Measurements from ENCODE around the gene PKMYT1. TPM values are rescaled to one million over a fixed set of nuclear protein-coding genes. Genes with fewer than 3 reads are reported as not detected.

Gene PKMYT1
- total and polyA plus RNA-seq, 9 of the 15 experiments (the other 6 are each of a cell fraction or from before 2014, with no cell fraction given): 8.7 to 201 (median 37.8) TPM

GRCh38 chr16:3023669-3024478, 43.6 kb upstream of the PKMYT1 start, which contains the start of the genes HCFC1R1 and THOC6 (continued):
- TF ChIP-seq REST (IDR thresholded peaks at IDR 0.05; ENCODE audit: borderline replicate concordance) (peak; percentile 39; the same call in 1 of the 2 replicates), REST (CRISPR knock-in tag; IDR thresholded peaks at IDR 0.05; ENCODE audit: low read depth) (peak; percentile 71), POLR2AphosphoS5 (IDR thresholded peaks at IDR 0.05; ENCODE audit: control insufficient read depth, insufficient read depth, low read depth, low read length) (peak; percentile 85), JUN (IDR thresholded peaks at IDR 0.05; ENCODE audit: borderline replicate concordance, low read depth, low read length) (peak; percentile 61), JUN (CRISPR knock-in tag; IDR thresholded peaks at IDR 0.05; ENCODE audit: borderline replicate concordance) (no peak), E2F6 (IDR thresholded peaks at IDR 0.05; ENCODE audit: borderline replicate concordance in 1 of 2, extremely low read depth in 1 of 2, insufficient read depth in 1 of 2, insufficient read length in 1 of 2, low read depth in 1 of 2, low read length in 1 of 2, poor library complexity in 1 of 2, severe bottlenecking in 1 of 2) (peak; percentile 87 to 90), STAT5B (CRISPR knock-in tag; IDR thresholded peaks at IDR 0.05) (no peak), YBX1 (IDR thresholded peaks at IDR 0.05) (no peak), MTA1 (IDR thresholded peaks at IDR 0.05; ENCODE audit: borderline replicate concordance) (0 out of 2 replicates have a peak, but pooled peaks have one; percentile 23), NFIC (IDR thresholded peaks at IDR 0.05) (peak; percentile 11; the same call in 1 of the 2 replicates), ELF2 (CRISPR knock-in tag; IDR thresholded peaks at IDR 0.05) (0 out of 2 replicates have a peak, but pooled peaks have one; percentile 25), JUND (IDR thresholded peaks at IDR 0.05; ENCODE audit: borderline replicate concordance, low read depth, low read length) (peak; percentile 73), JUND (tag; IDR thresholded peaks at IDR 0.05; ENCODE audit: borderline replicate concordance, low read depth, low read length) (no peak; the same call in 2 of the 3 replicates), KLF13 (tag; IDR thresholded peaks at IDR 0.05; ENCODE audit: borderline replicate concordance, low read depth) (peak; percentile 33; the same call in 1 of the 2 replicates), EGR1 (conservative IDR thresholded peaks at IDR 0.05) (peak; percentile 63; the same call in 1 of the 2 replicates), ZFX (CRISPR knock-in tag; IDR thresholded peaks at IDR 0.05) (peak; percentile 95), CREB5 (CRISPR knock-in tag; IDR thresholded peaks at IDR 0.05) (no peak)
